Astrocyte (in vitro differentiated cells and primary cell): ENCODE data around the gene GSE1. TPM values are rescaled to one million over a fixed set of nuclear protein-coding genes. Genes with fewer than 3 reads are reported as not detected.

ENCODE experiments used
- DNase-seq: peaks from one replicate; pipeline ENCODE4 v3.0.0-alpha.2; 2010; ENCODE audit warnings: low read depth
- FAIRE-seq: peaks from 2 replicates; lab custom pipeline; 2011; peaks lifted over from hg19 to GRCh38; lab: Jason Lieb, UNC
- H2AFZ ChIP-seq: 2 replicates; pipeline ENCODE4 v1.6.0; 2012; ENCODE audit warnings: low read depth, low read length, inconsistent platforms
- H3K27ac ChIP-seq: 2 replicates; pipeline ENCODE4 v1.5.1; 2011; ENCODE audit warnings: low read depth, low read length, inconsistent platforms
- H3K27me3 ChIP-seq: 2 replicates; pipeline ENCODE4 v1.6.0; 2011; ENCODE audit warnings: low read length, inconsistent platforms; ENCODE audit not compliant: insufficient read depth
- H3K36me3 ChIP-seq: 2 replicates; pipeline ENCODE4 v1.5.1; 2011; ENCODE audit warnings: low read length, inconsistent platforms; ENCODE audit not compliant: insufficient read depth
- H3K4me1 ChIP-seq: 2 replicates; pipeline ENCODE4 v1.5.1; 2011; ENCODE audit warnings: low read length, inconsistent platforms; ENCODE audit not compliant: insufficient read depth
- H3K4me2 ChIP-seq: 2 replicates; pipeline ENCODE4 v1.6.0; 2012; ENCODE audit warnings: low read length, inconsistent platforms
- H3K4me3 ChIP-seq: 2 replicates; pipeline ENCODE4 v1.5.1; 2011; ENCODE audit warnings: low read depth, mild to moderate bottlenecking, low read length, inconsistent platforms; ENCODE audit not compliant: insufficient read depth
- H3K79me2 ChIP-seq: 2 replicates; pipeline ENCODE4 v1.6.0; 2012; ENCODE audit warnings: mild to moderate bottlenecking, low read length, inconsistent platforms; ENCODE audit not compliant: insufficient read depth
- H3K9ac ChIP-seq: 2 replicates; pipeline ENCODE4 v1.6.0; 2012; ENCODE audit warnings: mild to moderate bottlenecking, low read length, inconsistent platforms
- H3K9me3 ChIP-seq: 2 replicates; pipeline ENCODE4 v1.5.1; 2012; ENCODE audit warnings: low read depth, mild to moderate bottlenecking, low read length, inconsistent platforms; ENCODE audit not compliant: insufficient read depth
- H4K20me1 ChIP-seq: 2 replicates; pipeline ENCODE4 v1.6.0; 2012; ENCODE audit warnings: low read length, inconsistent platforms; ENCODE audit not compliant: insufficient read depth
- H3K27ac Mint-ChIP-seq: one replicate; pipeline ENCODE4 v1.8.0; 2021; ENCODE audit warnings: mild to moderate bottlenecking, mixed read lengths; ENCODE audit not compliant: unreplicated experiment
- H3K27me3 Mint-ChIP-seq: one replicate; pipeline ENCODE4 v1.8.0; 2021; ENCODE audit warnings: low read depth, mixed read lengths; ENCODE audit not compliant: unreplicated experiment
- H3K36me3 Mint-ChIP-seq: one replicate; pipeline ENCODE4 v1.8.0; 2021; ENCODE audit warnings: low read depth, mixed read lengths; ENCODE audit not compliant: unreplicated experiment
- H3K4me1 Mint-ChIP-seq: one replicate; pipeline ENCODE4 v1.8.0; 2021; ENCODE audit warnings: low read depth, mixed read lengths; ENCODE audit not compliant: unreplicated experiment
- H3K4me3 Mint-ChIP-seq: one replicate; pipeline ENCODE4 v1.8.0; 2021; ENCODE audit warnings: mild to moderate bottlenecking, moderate library complexity, mixed read lengths; ENCODE audit not compliant: unreplicated experiment
- H3K9me3 Mint-ChIP-seq: one replicate; pipeline ENCODE4 v1.8.0; 2021; ENCODE audit warnings: mild to moderate bottlenecking, mixed read lengths; ENCODE audit not compliant: unreplicated experiment
- CTCF ChIP-seq: IDR thresholded peaks from 2 replicates; pipeline ENCODE4 v1.5.1; 2011; ENCODE audit warnings: low read depth, mild to moderate bottlenecking, inconsistent platforms, low read length, moderate library complexity; ENCODE audit not compliant: insufficient read depth
- EZH2 ChIP-seq: IDR thresholded peaks from 2 replicates; pipeline ENCODE4 v1.6.1; 2012; ENCODE audit warnings: mild to moderate bottlenecking, low read length, inconsistent platforms; ENCODE audit not compliant: insufficient read depth
- total RNA-seq: library from RNA; stranded (reverse); gene quantifications from 2 replicates; pipeline ENCODE4 v1.2.1, GENCODE V29; 2021

The GSE1 gene
- total RNA-seq, 1 donor from 2014 or later: 35.0 TPM

DNA sequence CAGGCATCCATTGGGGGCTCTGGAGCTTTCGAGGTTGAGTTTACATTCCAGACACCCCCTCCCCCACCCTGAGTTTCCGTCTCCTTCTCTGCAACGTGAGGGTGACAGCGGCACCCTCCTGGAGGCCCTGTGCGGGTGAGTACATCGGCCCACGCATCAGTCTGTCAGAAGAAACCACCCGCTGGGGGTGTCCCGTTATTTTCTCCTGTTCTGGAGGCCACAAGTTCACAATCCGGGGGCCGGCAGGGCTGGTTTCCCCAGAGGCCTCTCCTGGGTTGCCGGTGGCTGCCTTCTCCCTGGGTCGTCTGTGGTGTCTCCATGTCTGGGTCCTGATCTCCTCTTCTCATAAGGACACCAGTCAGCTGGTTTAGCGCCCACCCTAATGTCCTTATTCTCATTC lies 35.7 kb downstream of the GSE1 start:
- H3K4me1 ChIP-seq: peaks cover 16% of the 10 kb centered on the region
- TF ChIP-seq EZH2: no peak
- no peak for TF ChIP-seq CTCF
- no peaks in the 10 kb centered on the region for H3K36me3 ChIP-seq
- no peak overlapping the region for H2AFZ ChIP-seq
- H3K27ac ChIP-seq: no peak overlapping the region
- H3K9ac ChIP-seq: no peak overlapping the region
- Mint-ChIP-seq H3K27ac (no peak overlapping the region), H3K4me3 (no peak overlapping the region), H3K4me1 (peaks cover 8% of the 10 kb centered on the region), H3K27me3 (no peaks in the 10 kb centered on the region), H3K9me3 (no peaks in the 10 kb centered on the region), H3K36me3 (peaks cover 7% of the 10 kb centered on the region)
- H4K20me1 ChIP-seq: peaks cover 68% of the 10 kb centered on the region
- FAIRE-seq (no peak), DNase-seq (no peak)
- no peak overlapping the region for H3K4me3 ChIP-seq
- H3K9me3 ChIP-seq: no peaks in the 10 kb centered on the region
- H3K4me2 ChIP-seq: no peak overlapping the region
- H3K79me2 ChIP-seq: no peaks in the 10 kb centered on the region
- H3K27me3 ChIP-seq: no peaks in the 10 kb centered on the region

- no peaks in the 10 kb centered on the region for H3K79me2 ChIP-seq
- H3K36me3 Mint-ChIP-seq: peaks cover 7% of the 10 kb centered on the region
- H4K20me1 ChIP-seq: peaks cover 62% of the 10 kb centered on the region
- no peak overlapping the region for H3K27ac ChIP-seq
- no peak overlapping the region for H3K4me3 Mint-ChIP-seq
- H3K9me3 Mint-ChIP-seq: no peaks in the 10 kb centered on the region
- H2AFZ ChIP-seq: no peak overlapping the region
- FAIRE-seq (no peak), DNase-seq (no peak)
- H3K4me3 ChIP-seq: no peak overlapping the region
- no peaks in the 10 kb centered on the region for H3K36me3 ChIP-seq
- H3K9me3 ChIP-seq: no peaks in the 10 kb centered on the region
- TF ChIP-seq CTCF (no peak), EZH2 (no peak)
- H3K4me1 Mint-ChIP-seq: peaks cover 7% of the 10 kb centered on the region
- H3K9ac ChIP-seq: no peak overlapping the region
- no peak overlapping the region for H3K27ac Mint-ChIP-seq
- peaks cover 16% of the 10 kb centered on the region for H3K4me1 ChIP-seq
- H3K27me3 Mint-ChIP-seq: no peaks in the 10 kb centered on the region
- no peaks in the 10 kb centered on the region for H3K27me3 ChIP-seq
- H3K4me2 ChIP-seq: no peak overlapping the region
These were observed 36.5 kb downstream of the GSE1 start for GRCh38 chr16:85649411-85650134.

DNA sequence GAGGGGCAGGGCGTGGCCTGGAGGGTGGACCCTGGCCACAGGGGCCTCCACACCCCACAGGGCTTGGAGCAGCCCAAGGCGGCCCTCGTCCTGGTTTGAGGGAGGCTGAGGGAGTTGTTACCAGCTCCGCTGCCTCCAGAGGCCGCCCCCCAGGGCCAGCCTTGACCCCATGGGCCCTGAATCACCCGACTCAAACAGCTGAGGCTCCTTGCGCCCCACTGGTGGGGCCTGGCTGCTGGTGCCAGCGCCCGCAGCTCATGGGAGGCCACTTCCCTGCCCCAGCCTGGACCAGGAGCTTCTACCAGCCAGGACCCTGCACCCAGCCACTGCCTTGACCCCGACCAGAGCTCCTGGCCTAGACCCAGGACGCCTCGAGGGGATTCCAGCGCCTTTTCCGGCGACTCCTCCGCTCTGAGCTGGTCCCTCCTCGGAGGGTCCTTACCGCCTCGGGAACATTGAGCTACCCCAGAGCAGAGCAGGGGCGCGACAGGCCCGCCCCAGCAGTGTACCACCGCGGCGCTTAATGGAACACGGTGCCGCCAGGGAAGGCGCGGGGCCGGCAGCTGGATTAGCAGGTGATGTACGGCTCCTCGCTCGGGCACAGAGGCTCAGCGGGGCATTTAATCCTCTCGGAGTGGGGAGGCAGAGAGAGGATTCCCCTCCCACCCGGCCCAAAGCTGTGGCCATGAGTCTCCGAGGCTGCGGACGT lies 37.2 kb downstream of the GSE1 start:
- FAIRE-seq: no peak
- H3K4me1 ChIP-seq: peaks cover 16% of the 10 kb centered on the region

More for the DNA sequence above, 37.2 kb downstream of the GSE1 start:
- H3K27ac Mint-ChIP-seq: no peak overlapping the region
- DNase-seq: no peak
- Histone ChIP-seq H2AFZ (no peak overlapping the region), H3K9me3 (no peaks in the 10 kb centered on the region), H3K27ac (no peak overlapping the region), H3K36me3 (no peaks in the 10 kb centered on the region), H3K4me3 (no peak overlapping the region), H3K27me3 (no peaks in the 10 kb centered on the region), H3K79me2 (no peaks in the 10 kb centered on the region), H3K9ac (no peak overlapping the region), H3K4me2 (no peak overlapping the region), H4K20me1 (peaks cover 56% of the 10 kb centered on the region)
- H3K27me3 Mint-ChIP-seq: no peaks in the 10 kb centered on the region
- peaks cover 4% of the 10 kb centered on the region for H3K4me1 Mint-ChIP-seq
- no peak overlapping the region for H3K4me3 Mint-ChIP-seq
- no peaks in the 10 kb centered on the region for H3K9me3 Mint-ChIP-seq
- H3K36me3 Mint-ChIP-seq: peaks cover 7% of the 10 kb centered on the region
- TF ChIP-seq EZH2 (no peak), CTCF (no peak)
